IPS-20b (cell line): Measurements from ENCODE around the gene ZNF76.

Source experiments
- H3K27ac ChIP-seq: one replicate; pipeline ENCODE4 v1.5.1; 2013; ENCODE audit warnings: low read length
- H3K27me3 ChIP-seq: 2 replicates; pipeline ENCODE4 v1.6.1; 2013; ENCODE audit warnings: mild to moderate bottlenecking, low read length, inconsistent platforms; ENCODE audit not compliant: insufficient read depth
- H3K36me3 ChIP-seq: 2 replicates; pipeline ENCODE4 v1.6.1; 2013; ENCODE audit warnings: low read depth, mild to moderate bottlenecking, inconsistent platforms, low read length, moderate library complexity; ENCODE audit not compliant: insufficient read depth
- H3K4me1 ChIP-seq: 2 replicates; pipeline ENCODE4 v1.6.1; 2013; ENCODE audit warnings: mild to moderate bottlenecking, control low read depth, inconsistent platforms, low read length, moderate library complexity; ENCODE audit not compliant: insufficient read depth
- H3K4me3 ChIP-seq: 2 replicates; pipeline ENCODE4 v1.5.1; 2013; ENCODE audit warnings: mild to moderate bottlenecking, low read length, inconsistent platforms
- H3K9ac ChIP-seq: 2 replicates; pipeline ENCODE4 v1.6.1; 2013; ENCODE audit warnings: low read depth, mild to moderate bottlenecking, inconsistent platforms, low read length, moderate library complexity
- H3K9me3 ChIP-seq: 2 replicates; pipeline ENCODE4 v1.6.1; 2013; ENCODE audit warnings: mild to moderate bottlenecking, low read depth, low read length, inconsistent platforms; ENCODE audit not compliant: insufficient read depth

ZNF76 gene

GRCh38 chr6:35259194-35259947 is at the start of gene ZNF76:
Gene ZNF76, plus strand, starts transcription at chr6:35259735. Its CDS starts 21,417 bp downstream, at chr6:35281152.
- Histone ChIP-seq H3K4me1 (peaks cover 5% of the 10 kb centered on the region; the same call in 1 of the 2 replicates), H3K9ac (peak within 1 kb of the TSS; percentile 95), H3K36me3 (no peaks in the 10 kb centered on the region), H3K9me3 (no peaks in the 10 kb centered on the region), H3K27me3 (no peaks in the 10 kb centered on the region), H3K27ac (peak within 1 kb of the TSS; percentile 87), H3K4me3 (peak within 1 kb of the TSS; percentile 99)

GRCh38 chr6:35213298-35213791 is 46.2 kb upstream of the ZNF76 start:
- Histone ChIP-seq H3K9ac (peak overlapping the region; percentile 50; the same call in 1 of the 2 replicates), H3K27ac (no peak overlapping the region), H3K4me1 (peaks cover 38% of the 10 kb centered on the region), H3K4me3 (peak overlapping the region; percentile 68), H3K9me3 (no peaks in the 10 kb centered on the region), H3K27me3 (peaks cover 88% of the 10 kb centered on the region), H3K36me3 (no peaks in the 10 kb centered on the region)

- Histone ChIP-seq H3K4me3 (peak within 1 kb of the TSS; percentile 68), H3K27me3 (peaks cover 88% of the 10 kb centered on the region), H3K9me3 (no peaks in the 10 kb centered on the region), H3K9ac (peak within 1 kb of the TSS; percentile 50; the same call in 1 of the 2 replicates), H3K27ac (no peak within 1 kb of the TSS), H3K36me3 (no peaks in the 10 kb centered on the region), H3K4me1 (peaks cover 40% of the 10 kb centered on the region)
Measured at GRCh38 chr6:35213824-35214756, 45.4 kb upstream of the ZNF76 start, which contains the start of gene SCUBE3. Gene SCUBE3, plus strand, starts transcription at chr6:35213956. Its CDS starts 463 bp downstream, at chr6:35214419.

- Histone ChIP-seq H3K9ac (peak overlapping the region; percentile 50; the same call in 1 of the 2 replicates), H3K27me3 (peaks cover 88% of the 10 kb centered on the region), H3K27ac (no peak overlapping the region)
Measured at GRCh38 chr6:35214869-35215664, 44.5 kb upstream of the ZNF76 start.

GRCh38 chr6:35215665-35216411 is 43.7 kb upstream of the ZNF76 start:
- H3K4me1 ChIP-seq: peaks cover 40% of the 10 kb centered on the region
- H3K4me3 ChIP-seq: peak overlapping the region; percentile 68
- no peaks in the 10 kb centered on the region for H3K36me3 ChIP-seq
- peaks cover 90% of the 10 kb centered on the region for H3K27me3 ChIP-seq
- H3K9ac ChIP-seq: no peak overlapping the region
- H3K9me3 ChIP-seq: no peaks in the 10 kb centered on the region
- H3K27ac ChIP-seq: no peak overlapping the region

More at GRCh38 chr6:35214869-35215664, 44.5 kb upstream of the ZNF76 start:
- H3K4me3 ChIP-seq: peak overlapping the region; percentile 68
- no peaks in the 10 kb centered on the region for H3K9me3 ChIP-seq
- H3K36me3 ChIP-seq: no peaks in the 10 kb centered on the region
- H3K4me1 ChIP-seq: peaks cover 40% of the 10 kb centered on the region

- peaks cover 40% of the 10 kb centered on the region for H3K4me1 ChIP-seq
- peak overlapping the region; percentile 68 for H3K4me3 ChIP-seq
- H3K27me3 ChIP-seq: peaks cover 90% of the 10 kb centered on the region
- no peak overlapping the region for H3K27ac ChIP-seq
- no peaks in the 10 kb centered on the region for H3K36me3 ChIP-seq
- H3K9me3 ChIP-seq: no peaks in the 10 kb centered on the region
- H3K9ac ChIP-seq: no peak overlapping the region
Measured at GRCh38 chr6:35216412-35216732, 43.2 kb upstream of the ZNF76 start.

GRCh38 chr6:35216851-35217811 is 42.4 kb upstream of the ZNF76 start:
- H3K36me3 ChIP-seq: no peaks in the 10 kb centered on the region
- no peak overlapping the region for H3K27ac ChIP-seq
- peak overlapping the region; percentile 68 for H3K4me3 ChIP-seq
- H3K27me3 ChIP-seq: peaks cover 90% of the 10 kb centered on the region
- H3K9ac ChIP-seq: peak overlapping the region; percentile 30; the same call in 1 of the 2 replicates
- peaks cover 40% of the 10 kb centered on the region for H3K4me1 ChIP-seq
- no peaks in the 10 kb centered on the region for H3K9me3 ChIP-seq

- Histone ChIP-seq H3K27me3 (peaks cover 90% of the 10 kb centered on the region), H3K4me3 (no peak overlapping the region; the same call in 1 of the 2 replicates), H3K27ac (no peak overlapping the region), H3K9ac (peak overlapping the region; percentile 30; the same call in 1 of the 2 replicates), H3K9me3 (no peaks in the 10 kb centered on the region), H3K36me3 (no peaks in the 10 kb centered on the region), H3K4me1 (peaks cover 36% of the 10 kb centered on the region)
Measured at GRCh38 chr6:35218021-35218420, 41.5 kb upstream of the ZNF76 start.

- H3K9me3 ChIP-seq: no peaks in the 10 kb centered on the region
- H3K27me3 ChIP-seq: peaks cover 90% of the 10 kb centered on the region
- no peak overlapping the region for H3K27ac ChIP-seq
- peaks cover 36% of the 10 kb centered on the region for H3K4me1 ChIP-seq
- H3K4me3 ChIP-seq: no peak overlapping the region
- H3K9ac ChIP-seq: no peak overlapping the region
- no peaks in the 10 kb centered on the region for H3K36me3 ChIP-seq
Measured at GRCh38 chr6:35218456-35218855, 41.1 kb upstream of the ZNF76 start.
